ENCODE measurements around the gene CELF4.

DNA sequence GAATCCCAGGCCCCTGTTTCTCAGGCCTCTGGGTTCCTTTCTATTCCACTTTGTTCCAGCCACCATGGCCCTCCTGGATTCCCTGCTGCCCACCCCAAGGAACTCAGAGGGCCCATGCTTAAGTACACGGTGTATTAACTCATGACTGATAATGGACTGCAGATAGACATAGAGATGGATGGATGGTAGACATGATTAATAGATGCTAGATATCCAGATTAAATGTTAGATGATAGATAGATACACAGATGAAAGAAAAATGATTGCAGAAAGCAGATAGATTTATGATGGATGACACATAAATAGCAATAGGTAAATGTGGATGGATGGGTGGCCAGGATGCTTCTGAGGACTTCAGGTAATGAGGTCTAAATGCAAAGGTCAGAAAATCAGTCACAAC, 278.0 kb downstream of the CELF4 start:
- TF ChIP-seq CHD1 (IDR thresholded peaks at IDR 0.05; ENCODE audit: low read depth, low read length) (no peak), POLR2A (IDR thresholded peaks at IDR 0.05; ENCODE audit: low read depth, low read length) (no peak), RFX5 (IDR thresholded peaks at IDR 0.05; ENCODE audit: low read depth, low read length) (no peak), FOS (IDR thresholded peaks at IDR 0.05; ENCODE audit: low read depth, low read length) (no peak), MAZ (IDR thresholded peaks at IDR 0.05; ENCODE audit: borderline replicate concordance, low read depth, low read length) (no peak), MXI1 (IDR thresholded peaks at IDR 0.05; ENCODE audit: borderline replicate concordance, low read depth, low read length) (no peak)
- TF ChIP-seq, protein P1, sequence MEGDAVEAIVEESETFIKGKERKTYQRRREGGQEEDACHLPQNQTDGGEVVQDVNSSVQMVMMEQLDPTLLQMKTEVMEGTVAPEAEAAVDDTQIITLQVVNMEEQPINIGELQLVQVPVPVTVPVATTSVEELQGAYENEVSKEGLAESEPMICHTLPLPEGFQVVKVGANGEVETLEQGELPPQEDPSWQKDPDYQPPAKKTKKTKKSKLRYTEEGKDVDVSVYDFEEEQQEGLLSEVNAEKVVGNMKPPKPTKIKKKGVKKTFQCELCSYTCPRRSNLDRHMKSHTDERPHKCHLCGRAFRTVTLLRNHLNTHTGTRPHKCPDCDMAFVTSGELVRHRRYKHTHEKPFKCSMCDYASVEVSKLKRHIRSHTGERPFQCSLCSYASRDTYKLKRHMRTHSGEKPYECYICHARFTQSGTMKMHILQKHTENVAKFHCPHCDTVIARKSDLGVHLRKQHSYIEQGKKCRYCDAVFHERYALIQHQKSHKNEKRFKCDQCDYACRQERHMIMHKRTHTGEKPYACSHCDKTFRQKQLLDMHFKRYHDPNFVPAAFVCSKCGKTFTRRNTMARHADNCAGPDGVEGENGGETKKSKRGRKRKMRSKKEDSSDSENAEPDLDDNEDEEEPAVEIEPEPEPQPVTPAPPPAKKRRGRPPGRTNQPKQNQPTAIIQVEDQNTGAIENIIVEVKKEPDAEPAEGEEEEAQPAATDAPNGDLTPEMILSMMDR (conservative IDR thresholded peaks at IDR 0.05; ENCODE audit: low read depth, low read length), result no peak
